ENCODE results near the gene IL1RL2. TPM values are rescaled to one million over a fixed set of nuclear protein-coding genes. Genes with fewer than 3 reads are reported as not detected.

Gene IL1RL2
- total and polyA plus RNA-seq, 2 of the 8 experiments (the other 6 are each of a cell fraction or from before 2014, with no cell fraction given): not detected

GRCh38 chr2:102245266-102246151 lies 58.7 kb downstream of the IL1RL2 start:
- Histone ChIP-seq H3K4me2 (ENCODE audit: insufficient read depth in 1 of 2, low read depth in 2 of 2, low read length in 2 of 2) (no peak overlapping the region), H4K5ac (ENCODE audit: insufficient read length, low read depth, low read length) (no peak overlapping the region), H3K23me2 (ENCODE audit: low read depth, low read length) (no peaks in the 10 kb centered on the region), H2BK20ac (ENCODE audit: low read length) (0 out of 2 replicates have a peak overlapping the region, but pooled peaks have one; percentile 43), H3K79me2 (ENCODE audit: control insufficient read depth in 1 of 2, insufficient read depth in 2 of 2, low read length in 2 of 2) (no peaks in the 10 kb centered on the region), H3K9ac (replicated peaks in 1 of 4; ENCODE audit: extremely low read depth in 1 of 4, low read depth in 3 of 4, low read length in 3 of 4) (no peak overlapping the region), H4K91ac (replicated peaks; ENCODE audit: insufficient read length, low read length) (no peak overlapping the region), H2BK15ac (ENCODE audit: low read length) (0 out of 2 replicates have a peak overlapping the region, but pooled peaks have one; percentile 66), H3K27ac (ENCODE audit: low read depth, low read length) (no peak overlapping the region), H3K14ac (ENCODE audit: insufficient read length) (no peak overlapping the region), H3K9me3 (ENCODE audit: insufficient read depth in 2 of 2, low read depth in 1 of 2, low read length in 1 of 2) (no peaks in the 10 kb centered on the region), H4K20me1 (replicated peaks in 1 of 2; ENCODE audit: control insufficient read depth in 1 of 2, insufficient read depth in 2 of 2, low read length in 2 of 2) (no peaks in the 10 kb centered on the region), H3K23ac (ENCODE audit: insufficient read length) (no peak overlapping the region), H3K56ac (replicated peaks; ENCODE audit: insufficient read length, low read depth, low read length) (no peak overlapping the region), H3K18ac (ENCODE audit: extremely low read depth, low read length) (no peak overlapping the region), H3K4me1 (replicated peaks in 1 of 4; ENCODE audit: control insufficient read depth in 3 of 4, insufficient read depth in 4 of 4, low read length in 3 of 4) (peaks cover 0 to 3% (median 0%) of the 10 kb centered on the region in 4 experiments; a peak in 1 of 7 replicates), H3K4ac (replicated peaks; ENCODE audit: insufficient read length, low read depth, low read length) (no peak overlapping the region), H3K36me3 (ENCODE audit: control insufficient read depth in 2 of 4, insufficient read depth in 4 of 4, low read length in 3 of 4) (no peaks in the 10 kb centered on the region), H2BK5ac (ENCODE audit: low read depth, low read length) (no peak overlapping the region), H3K4me3 (ENCODE audit: extremely low read depth in 1 of 4, insufficient read depth in 2 of 4, low read depth in 3 of 4, low read length in 4 of 4) (no peak overlapping the region), H3K27me3 (replicated peaks in 1 of 4; ENCODE audit: control insufficient read depth in 3 of 4, extremely low read depth in 1 of 4, insufficient read depth in 3 of 4, low read length in 3 of 4) (peaks cover 0 to 10% (median 8%) of the 10 kb centered on the region in 4 experiments; a peak in 6 of 7 replicates), H2BK120ac (replicated peaks; ENCODE audit: low read depth, low read length) (no peak overlapping the region), H2AK5ac (ENCODE audit: low read depth, low read length) (no peak overlapping the region), H3K79me1 (ENCODE audit: low read depth, low read length) (no peaks in the 10 kb centered on the region), H4K8ac (ENCODE audit: extremely low read depth, insufficient read depth, low read length) (peak overlapping the region; percentile 16; the same call in 1 of the 2 replicates), H2BK12ac (ENCODE audit: low read depth, low read length) (no peak overlapping the region), H2AFZ (ENCODE audit: low read length) (no peak overlapping the region)
- WGBS, 2 experiments (ENCODE audit: extremely low coverage in 1 of 2, insufficient coverage in 1 of 2, insufficient read length in 1 of 2, insufficient replicate concordance in 2 of 2, low coverage in 1 of 2, low lambda C conversion rate in 2 of 2, missing lambda C conversion rate in 1 of 2): 89% methylated on average over 27 of the region's 27 CpGs; no CpG with 5 or more reads in 1 of the 2 experiments
- ChIA-PET CTCF (ENCODE audit: partially characterized antibody) (interaction anchor here (0.6 to 1.3 kb wide), 7 partner anchors 10 to 307 kb away, joined by 3 to 4 read pairs (median 3); no protein-coding TSS in a partner anchor), POLR2A (ENCODE audit: partially characterized antibody) (no interaction called here)
- FAIRE-seq (no peak), DNase-seq (ENCODE audit: low read depth in 1 of 2, low spot score in 2 of 2) (peak in 1 of 2 experiments; percentile 49)
- TF ChIP-seq USF2 (IDR thresholded peaks at IDR 0.05; ENCODE audit: low read length): no peak
- peak; percentile 43 to 50; a peak in 3 of 4 replicates for TF ChIP-seq RAD21 (IDR thresholded peaks at IDR 0.05 in 1 of 2, conservative IDR thresholded peaks at IDR 0.05 in 1 of 2; ENCODE audit: low read depth in 2 of 2, low read length in 2 of 2)
- TF ChIP-seq CTCF (IDR thresholded peaks at IDR 0.05; ENCODE audit: control extremely low read depth in 1 of 3, insufficient read depth in 1 of 3, low read depth in 1 of 3, low read length in 3 of 3): peak; percentile 23 to 37 (median 30); a peak in 3 of 4 replicates
- TF ChIP-seq TAF1 (IDR thresholded peaks at IDR 0.05; ENCODE audit: low read depth, low read length): no peak
- TF ChIP-seq TCF12 (IDR thresholded peaks at IDR 0.05; ENCODE audit: low read depth, low read length): no peak
- TF ChIP-seq HDAC6 (IDR thresholded peaks at IDR 0.05; ENCODE audit: low read depth, low read length): no peak
- TF ChIP-seq GABPA (IDR thresholded peaks at IDR 0.05; ENCODE audit: borderline replicate concordance, insufficient read depth, low read length): no peak
